H9 (cell line): ENCODE data around the gene CYP2B6. TPM values are rescaled to one million over a fixed set of nuclear protein-coding genes. Genes with fewer than 3 reads are reported as not detected.

Experiments
- DNase-seq: peaks from one replicate; pipeline ENCODE4 v3.0.0-alpha.2; 2017
- H2AFZ ChIP-seq: one replicate; pipeline ENCODE4 v1.6.1; 2013; ENCODE audit warnings: mild to moderate bottlenecking, low read length, control low read depth, moderate library complexity
- H2AK5ac ChIP-seq: 2 replicates; pipeline ENCODE4 v1.6.1; 2013; ENCODE audit warnings: low read length, control low read depth, mixed read lengths; ENCODE audit not compliant: insufficient read length
- H2BK120ac ChIP-seq: one replicate; pipeline ENCODE4 v1.6.1; 2013; ENCODE audit warnings: low read depth, mild to moderate bottlenecking, low read length, control low read depth, inconsistent platforms; ENCODE audit not compliant: poor library complexity, severe bottlenecking
- H2BK12ac ChIP-seq: 2 replicates; pipeline ENCODE4 v1.6.1; 2013; ENCODE audit warnings: low read length, control low read depth, mixed read lengths, low read depth; ENCODE audit not compliant: insufficient read length
- H2BK15ac ChIP-seq: 2 replicates; pipeline ENCODE4 v1.6.1; 2013; ENCODE audit warnings: low read depth, low read length, control low read depth
- H2BK20ac ChIP-seq: one replicate; pipeline ENCODE4 v1.6.1; 2013; ENCODE audit warnings: low read depth, mild to moderate bottlenecking, low read length, control low read depth, inconsistent platforms; ENCODE audit not compliant: poor library complexity, severe bottlenecking
- H2BK5ac ChIP-seq: 2 replicates; pipeline ENCODE4 v1.6.1; 2013; ENCODE audit warnings: low read length, control low read depth, mixed read lengths; ENCODE audit not compliant: insufficient read length
- H3K14ac ChIP-seq: 2 replicates; pipeline ENCODE4 v1.6.1; 2013; ENCODE audit warnings: low read length, control low read depth; ENCODE audit not compliant: insufficient read depth
- H3K18ac ChIP-seq: 2 replicates; pipeline ENCODE4 v1.6.1; 2013; ENCODE audit warnings: low read depth, mild to moderate bottlenecking, mixed read lengths, low read length, control low read depth; ENCODE audit not compliant: insufficient read length
- H3K23ac ChIP-seq: 2 replicates; pipeline ENCODE4 v1.6.1; 2013; ENCODE audit warnings: low read length, control low read depth, mixed read lengths, low read depth; ENCODE audit not compliant: insufficient read length
- H3K23me2 ChIP-seq: 2 replicates; pipeline ENCODE4 v1.6.1; 2013; ENCODE audit warnings: low read depth, mild to moderate bottlenecking, mixed read lengths, low read length, control low read depth; ENCODE audit not compliant: insufficient read length, poor library complexity, severe bottlenecking
- H3K27ac ChIP-seq: 2 replicates; pipeline ENCODE4 v1.5.1; 2013; ENCODE audit warnings: low read length, control low read depth, mixed read lengths, low read depth; ENCODE audit not compliant: insufficient read length
- H3K27me3 ChIP-seq: 2 replicates; pipeline ENCODE4 v1.6.1; 2013; ENCODE audit warnings: low read length, control low read depth, inconsistent platforms; ENCODE audit not compliant: insufficient read depth
- H3K4ac ChIP-seq: 2 replicates; pipeline ENCODE4 v1.6.1; 2013; ENCODE audit warnings: low read depth, mild to moderate bottlenecking, control low read depth, inconsistent platforms, low read length, moderate library complexity
- H3K4me1 ChIP-seq: 2 replicates; pipeline ENCODE4 v1.6.1; 2013; ENCODE audit warnings: low read length, control low read depth, inconsistent platforms; ENCODE audit not compliant: insufficient read depth
- H3K4me2 ChIP-seq: 2 replicates; pipeline ENCODE4 v1.6.1; 2013; ENCODE audit warnings: low read length, control low read depth, mixed read lengths; ENCODE audit not compliant: insufficient read length, insufficient read depth
- H3K56ac ChIP-seq: 2 replicates; pipeline ENCODE4 v1.6.1; 2013; ENCODE audit warnings: low read depth, mild to moderate bottlenecking, mixed read lengths, low read length, control low read depth; ENCODE audit not compliant: insufficient read length
- H3K79me1 ChIP-seq: 2 replicates; pipeline ENCODE4 v1.6.1; 2013; ENCODE audit warnings: low read depth, mild to moderate bottlenecking, moderate library complexity, low read length, control low read depth, inconsistent platforms; ENCODE audit not compliant: insufficient read depth, poor library complexity, severe bottlenecking
- H3K79me2 ChIP-seq: 2 replicates; pipeline ENCODE4 v1.6.1; 2013; ENCODE audit warnings: low read length, control low read depth, inconsistent platforms; ENCODE audit not compliant: insufficient read depth
- H3K9ac ChIP-seq: 2 replicates; pipeline ENCODE4 v1.6.1; 2013; ENCODE audit warnings: low read length, control low read depth, mixed read lengths; ENCODE audit not compliant: insufficient read length; ENCODE audit errors: extremely low read depth
- H3K9me3 ChIP-seq: one replicate; pipeline ENCODE4 v1.6.1; 2013; ENCODE audit warnings: low read depth, low read length, inconsistent platforms; ENCODE audit not compliant: control insufficient read depth
- H3T11ph ChIP-seq: one replicate; pipeline ENCODE4 v1.6.1; 2013; ENCODE audit warnings: mild to moderate bottlenecking, low read length, control low read depth, inconsistent platforms
- H4K20me1 ChIP-seq: one replicate; pipeline ENCODE4 v1.6.1; 2013; ENCODE audit not compliant: control insufficient read depth, insufficient read length, insufficient read depth
- H4K5ac ChIP-seq: 2 replicates; pipeline ENCODE4 v1.6.1; 2013; ENCODE audit warnings: low read depth, mild to moderate bottlenecking, mixed read lengths, low read length, control low read depth; ENCODE audit not compliant: insufficient read length
- H4K8ac ChIP-seq: replicated peaks from 2 replicates; pipeline ENCODE4 v1.6.1; 2013; ENCODE audit warnings: low read length, control low read depth, mixed read lengths, low read depth; ENCODE audit not compliant: insufficient read length
- H4K91ac ChIP-seq: 2 replicates; pipeline ENCODE4 v1.6.1; 2013; ENCODE audit warnings: low read depth, mild to moderate bottlenecking, moderate library complexity, mixed read lengths, low read length, control low read depth; ENCODE audit not compliant: insufficient read length
- H3K27ac Mint-ChIP-seq, 3 experiments: 2 replicates in 2 of 3; 3 replicates in 1 of 3; pipeline ENCODE4 v1.8.0; 2020 to 2021; ENCODE audit warnings: mixed read lengths in 3 of 3, mild to moderate bottlenecking in 1 of 3, moderate library complexity in 1 of 3
- H3K27me3 Mint-ChIP-seq: 2 replicates; pipeline ENCODE4 v1.8.0; 2021; ENCODE audit warnings: low read depth, mild to moderate bottlenecking, moderate library complexity, mixed read lengths
- H3K36me3 Mint-ChIP-seq, 3 experiments: 2 replicates in 2 of 3; 3 replicates in 1 of 3; pipeline ENCODE4 v1.8.0; 2020 to 2021; ENCODE audit warnings: low read depth in 3 of 3, mixed read lengths in 3 of 3; ENCODE audit not compliant: insufficient read depth in 1 of 3
- H3K4me1 Mint-ChIP-seq, 2 experiments: 2 replicates each; pipeline ENCODE4 v1.8.0; 2020; ENCODE audit warnings: mixed read lengths in 2 of 2
- H3K4me3 Mint-ChIP-seq, 2 experiments: 2 replicates in 1 of 2; 3 replicates in 1 of 2; pipeline ENCODE4 v1.8.0; 2020 to 2021; ENCODE audit warnings: mild to moderate bottlenecking in 2 of 2, mixed read lengths in 2 of 2, moderate library complexity in 1 of 2
- H3K9me3 Mint-ChIP-seq, 2 experiments: 2 replicates in 1 of 2; 3 replicates in 1 of 2; pipeline ENCODE4 v1.8.0; 2020; ENCODE audit warnings: mild to moderate bottlenecking in 2 of 2, mixed read lengths in 2 of 2, moderate library complexity in 1 of 2
- WGBS: extraction: QIAGEN DNeasy Blood & Tissue Kit; methylation state at CpG from one replicate; pipeline ENCODE4 v1.1.7; 2013; ENCODE audit warnings: missing lambda C conversion rate, low lambda C conversion rate, mixed read lengths; ENCODE audit not compliant: insufficient read length; ENCODE audit errors: extremely low coverage; 5-methylcytosine and 5-hydroxymethylcytosine counted together
- total RNA-seq: library from RNA; stranded (reverse); gene quantifications from 2 replicates; pipeline ENCODE4 v1.2.1, GENCODE V29; 2021
- TF ChIP-seq, protein P1 (sequence below): fragments of 200-600 bp; sonication (generic); conservative IDR thresholded peaks from 3 replicates; pipeline ENCODE4 v1.8.0; 2021; ENCODE audit warnings: antibody characterized with exemption, mild to moderate bottlenecking

CYP2B6 gene
- total RNA-seq, 1 experiment from 2014 or later = 3.0 TPM

DNA sequence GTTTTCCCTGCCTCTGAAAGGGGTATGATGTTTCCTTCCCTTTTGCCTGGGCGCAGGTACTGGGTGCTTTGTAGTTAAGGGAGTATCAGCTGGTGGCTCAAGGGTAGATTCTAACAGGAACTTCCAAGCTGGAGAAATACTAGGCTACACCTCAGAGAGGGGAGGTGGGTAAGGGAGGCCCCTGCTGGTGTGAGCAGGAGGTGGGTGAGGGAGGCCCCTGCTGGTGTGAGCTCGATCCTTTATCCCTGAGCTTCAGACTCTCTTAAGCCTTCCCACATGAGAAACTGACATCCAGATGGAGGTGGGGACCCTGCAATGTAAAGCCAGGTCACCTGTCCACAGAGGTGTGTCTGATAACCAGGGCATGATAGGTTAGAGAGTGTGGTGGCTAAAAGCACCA is 32.1 kb downstream of the CYP2B6 start:
- Histone ChIP-seq H2BK120ac (no peak overlapping the region), H3K9me3 (no peaks in the 10 kb centered on the region), H3K18ac (no peak overlapping the region), H4K91ac (no peak overlapping the region), H3K56ac (no peak overlapping the region), H4K5ac (no peak overlapping the region), H3K4me1 (no peaks in the 10 kb centered on the region), H2BK20ac (no peak overlapping the region), H3K23ac (no peak overlapping the region), H3T11ph (no peak overlapping the region), H2BK12ac (no peak overlapping the region), H3K79me2 (no peaks in the 10 kb centered on the region), H3K27ac (no peak overlapping the region), H3K9ac (no peak overlapping the region), H2BK15ac (no peak overlapping the region), H3K4ac (no peak overlapping the region), H3K23me2 (no peaks in the 10 kb centered on the region), H4K8ac (no peak overlapping the region), H4K20me1 (no peaks in the 10 kb centered on the region), H3K14ac (no peak overlapping the region), H2AK5ac (no peak overlapping the region), H3K4me2 (no peak overlapping the region), H3K27me3 (no peaks in the 10 kb centered on the region), H2BK5ac (no peak overlapping the region), H3K79me1 (no peaks in the 10 kb centered on the region), H2AFZ (no peak overlapping the region)
- Mint-ChIP-seq H3K4me1 (peaks cover 5 to 8% of the 10 kb centered on the region in 2 experiments; a peak in 3 of 4 replicates), H3K9me3 (no peaks in the 10 kb centered on the region), H3K27ac (no peak overlapping the region), H3K27me3 (peaks cover 6% of the 10 kb centered on the region), H3K4me3 (no peak overlapping the region), H3K36me3 (no peaks in the 10 kb centered on the region)
- DNase-seq = peak; percentile 50
- TF ChIP-seq, protein P1, sequence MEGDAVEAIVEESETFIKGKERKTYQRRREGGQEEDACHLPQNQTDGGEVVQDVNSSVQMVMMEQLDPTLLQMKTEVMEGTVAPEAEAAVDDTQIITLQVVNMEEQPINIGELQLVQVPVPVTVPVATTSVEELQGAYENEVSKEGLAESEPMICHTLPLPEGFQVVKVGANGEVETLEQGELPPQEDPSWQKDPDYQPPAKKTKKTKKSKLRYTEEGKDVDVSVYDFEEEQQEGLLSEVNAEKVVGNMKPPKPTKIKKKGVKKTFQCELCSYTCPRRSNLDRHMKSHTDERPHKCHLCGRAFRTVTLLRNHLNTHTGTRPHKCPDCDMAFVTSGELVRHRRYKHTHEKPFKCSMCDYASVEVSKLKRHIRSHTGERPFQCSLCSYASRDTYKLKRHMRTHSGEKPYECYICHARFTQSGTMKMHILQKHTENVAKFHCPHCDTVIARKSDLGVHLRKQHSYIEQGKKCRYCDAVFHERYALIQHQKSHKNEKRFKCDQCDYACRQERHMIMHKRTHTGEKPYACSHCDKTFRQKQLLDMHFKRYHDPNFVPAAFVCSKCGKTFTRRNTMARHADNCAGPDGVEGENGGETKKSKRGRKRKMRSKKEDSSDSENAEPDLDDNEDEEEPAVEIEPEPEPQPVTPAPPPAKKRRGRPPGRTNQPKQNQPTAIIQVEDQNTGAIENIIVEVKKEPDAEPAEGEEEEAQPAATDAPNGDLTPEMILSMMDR = peak; percentile 45; the same call in 2 of the 3 replicates
- no CpG with 5 or more reads among the region's 2 CpGs for WGBS
